Fibroblast of lung (primary cell): ENCODE data around the gene TTC9C. TPM values are rescaled to one million over a fixed set of nuclear protein-coding genes. Genes with fewer than 3 reads are reported as not detected.
A peak's percentile ranks its signal among the peaks of the same experiment; 100 is the strongest.

Source experiments
- DNase-seq, 2 donors: peaks; one replicate each; pipeline versions ENCODE4 v3.0.0 to v3.0.0-alpha.2; 2010; ENCODE audit warnings: low read depth in 2 of 2
- H2AFZ ChIP-seq: 2 replicates; pipeline ENCODE4 v1.5.1; 2012; ENCODE audit warnings: low read length, control low read depth, inconsistent platforms
- H3K27ac ChIP-seq: 2 replicates; pipeline ENCODE4 v1.5.1; 2011; ENCODE audit warnings: low read length, control low read depth; ENCODE audit not compliant: insufficient read depth
- H3K27me3 ChIP-seq: 2 replicates; pipeline ENCODE4 v1.5.1; 2011; ENCODE audit warnings: mild to moderate bottlenecking, low read length; ENCODE audit not compliant: control insufficient read depth, insufficient read depth
- H3K36me3 ChIP-seq: 2 replicates; pipeline ENCODE4 v1.5.1; 2011; ENCODE audit warnings: low read length; ENCODE audit not compliant: control insufficient read depth, insufficient read depth
- H3K4me1 ChIP-seq: 2 replicates; pipeline ENCODE4 v1.5.1; 2011; ENCODE audit warnings: low read length; ENCODE audit not compliant: control insufficient read depth, insufficient read depth; ENCODE audit errors: extremely low read depth
- H3K4me2 ChIP-seq: 2 replicates; pipeline ENCODE4 v1.5.1; 2011; ENCODE audit warnings: low read length, control low read depth; ENCODE audit not compliant: insufficient read depth; ENCODE audit errors: extremely low read depth
- H3K4me3 ChIP-seq, 4 experiments: fragments of 200-600 bp in 1 of 4; sonication (generic) in 1 of 4; replicated peaks in 1 of 4; 2 replicates each; pipeline ENCODE4 v1.5.1; 2011 to 2016; ENCODE audit warnings: low read length in 4 of 4, low read depth in 3 of 4, mild to moderate bottlenecking in 3 of 4, control low read depth in 2 of 4, inconsistent platforms in 1 of 4, mixed read lengths in 1 of 4; ENCODE audit not compliant: insufficient read depth in 1 of 4; ENCODE audit errors: control extremely low read depth in 1 of 4
- H3K79me2 ChIP-seq: 2 replicates; pipeline ENCODE4 v1.5.1; 2012; ENCODE audit warnings: mild to moderate bottlenecking, low read length, inconsistent platforms; ENCODE audit not compliant: control insufficient read depth, insufficient read depth
- H3K9ac ChIP-seq: 2 replicates; pipeline ENCODE4 v1.5.1; 2011; ENCODE audit warnings: mild to moderate bottlenecking, low read length, control low read depth; ENCODE audit not compliant: insufficient read depth
- H3K9me3 ChIP-seq: 2 replicates; pipeline ENCODE4 v1.5.1; 2012; ENCODE audit warnings: low read depth, low read length; ENCODE audit not compliant: control insufficient read depth, insufficient read depth
- H4K20me1 ChIP-seq: 2 replicates; pipeline ENCODE4 v1.5.1; 2011; ENCODE audit warnings: low read length; ENCODE audit not compliant: control insufficient read depth, insufficient read depth; ENCODE audit errors: extremely low read depth
- EZH2 ChIP-seq: IDR thresholded peaks from 2 replicates; pipeline ENCODE4 v1.5.1; 2012; ENCODE audit warnings: low read length, control low read depth, mild to moderate bottlenecking; ENCODE audit errors: missing control alignments
- polyA plus RNA-seq, 2 donors: library from polyadenylated mRNA; depleted of rRNA in 1 of 2; stranded (reverse) in 1 of 2; unstranded in 1 of 2; fragments of >200 nt; gene quantifications; 2 replicates each; pipeline ENCODE4 v1.2.1, GENCODE V29; 2011 to 2012; ENCODE audit warnings: missing spikeins in 1 of 2
- total RNA-seq: library from RNA; depleted of rRNA; stranded (reverse); fragments of >200 nt; gene quantifications from 2 replicates; pipeline ENCODE4 v1.2.1, GENCODE V29; 2014
- TF ChIP-seq, protein P1 (sequence below), 2 donors: IDR thresholded peaks in 1 of 2; conservative IDR thresholded peaks in 1 of 2; 1 replicate in 1 of 2; 2 replicates in 1 of 2; pipeline ENCODE4 v1.5.1; 2011 to 2012; ENCODE audit warnings: low read length in 2 of 2, control low read depth in 1 of 2, inconsistent platforms in 1 of 2, low read depth in 1 of 2, mild to moderate bottlenecking in 1 of 2

Gene TTC9C
- total and polyA plus RNA-seq, 2 donors (not counting 1 experiment from before 2014, with no cell fraction given), result 26.1 to 44.4 TPM

DNA sequence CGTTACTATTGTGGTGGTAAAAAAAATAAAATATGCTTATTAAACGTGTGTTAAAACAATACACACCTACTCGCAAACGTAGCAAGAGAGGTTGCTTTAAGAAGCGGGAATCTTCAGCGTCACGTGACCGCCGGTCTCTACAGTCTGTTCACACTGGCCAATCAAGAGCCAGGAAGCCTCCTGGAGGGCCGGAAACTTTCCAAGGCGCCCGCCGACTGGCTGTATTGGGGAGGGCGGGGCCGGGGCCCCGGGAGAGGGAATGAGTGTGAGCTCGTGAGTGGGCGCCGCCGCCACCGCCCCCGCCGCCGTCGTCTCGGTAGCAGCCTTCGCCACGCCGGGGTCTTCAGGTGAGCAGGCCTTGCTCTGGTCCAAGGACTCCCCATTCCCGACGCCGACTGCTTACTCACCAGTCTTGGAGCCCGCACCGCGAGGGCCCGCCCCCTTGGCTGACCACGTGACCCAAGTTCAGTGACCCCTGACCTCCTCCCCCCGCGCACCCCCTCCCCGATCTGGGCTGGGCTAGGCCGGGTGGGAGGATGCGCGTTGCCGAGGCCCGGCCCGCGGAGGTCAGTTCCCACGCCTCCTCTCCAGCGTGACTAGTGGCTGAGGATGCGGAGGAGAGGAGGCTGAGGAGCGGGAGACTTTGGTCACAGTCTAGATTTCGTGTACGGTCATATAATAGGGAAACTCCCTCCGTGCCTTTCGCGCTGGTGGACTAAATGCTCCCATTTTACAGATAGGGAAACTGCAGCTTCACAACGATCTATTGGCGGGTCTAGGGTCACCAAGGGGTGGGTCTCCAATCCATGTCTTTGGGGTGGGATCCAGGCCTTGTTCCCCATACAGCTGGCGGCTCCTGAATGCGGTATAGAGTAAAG, 43.1 kb downstream of the TTC9C start, which contains the start of gene TAF6L:
TAF6L (plus strand) TSS at position 253 of the 878 bp plus-strand sequence. CDS start 4,388 bp downstream, outside the sequence.
- Histone ChIP-seq H3K79me2 (peaks cover 12% of the 10 kb centered on the region), H3K9me3 (no peaks in the 10 kb centered on the region), H3K4me1 (peaks cover 6% of the 10 kb centered on the region), H4K20me1 (no peaks in the 10 kb centered on the region), H3K4me3 (peak within 1 kb of the TSS; percentile 25 to 78 (median 56)), H3K4me2 (peak within 1 kb of the TSS; percentile 97), H3K36me3 (peaks cover 4% of the 10 kb centered on the region), H2AFZ (peak within 1 kb of the TSS; percentile 96), H3K9ac (peak within 1 kb of the TSS; percentile 87), H3K27me3 (no peaks in the 10 kb centered on the region), H3K27ac (peak within 1 kb of the TSS; percentile 91)
- DNase-seq, result peak; percentile 95 to 97
- TF ChIP-seq, protein P1, sequence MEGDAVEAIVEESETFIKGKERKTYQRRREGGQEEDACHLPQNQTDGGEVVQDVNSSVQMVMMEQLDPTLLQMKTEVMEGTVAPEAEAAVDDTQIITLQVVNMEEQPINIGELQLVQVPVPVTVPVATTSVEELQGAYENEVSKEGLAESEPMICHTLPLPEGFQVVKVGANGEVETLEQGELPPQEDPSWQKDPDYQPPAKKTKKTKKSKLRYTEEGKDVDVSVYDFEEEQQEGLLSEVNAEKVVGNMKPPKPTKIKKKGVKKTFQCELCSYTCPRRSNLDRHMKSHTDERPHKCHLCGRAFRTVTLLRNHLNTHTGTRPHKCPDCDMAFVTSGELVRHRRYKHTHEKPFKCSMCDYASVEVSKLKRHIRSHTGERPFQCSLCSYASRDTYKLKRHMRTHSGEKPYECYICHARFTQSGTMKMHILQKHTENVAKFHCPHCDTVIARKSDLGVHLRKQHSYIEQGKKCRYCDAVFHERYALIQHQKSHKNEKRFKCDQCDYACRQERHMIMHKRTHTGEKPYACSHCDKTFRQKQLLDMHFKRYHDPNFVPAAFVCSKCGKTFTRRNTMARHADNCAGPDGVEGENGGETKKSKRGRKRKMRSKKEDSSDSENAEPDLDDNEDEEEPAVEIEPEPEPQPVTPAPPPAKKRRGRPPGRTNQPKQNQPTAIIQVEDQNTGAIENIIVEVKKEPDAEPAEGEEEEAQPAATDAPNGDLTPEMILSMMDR (conservative IDR thresholded peaks at IDR 0.05 in 1 of 2, IDR thresholded peaks at IDR 0.05 in 1 of 2; ENCODE audit: low read depth in 1 of 2, low read length in 2 of 2), result no peak
- TF ChIP-seq EZH2, result no peak

DNA sequence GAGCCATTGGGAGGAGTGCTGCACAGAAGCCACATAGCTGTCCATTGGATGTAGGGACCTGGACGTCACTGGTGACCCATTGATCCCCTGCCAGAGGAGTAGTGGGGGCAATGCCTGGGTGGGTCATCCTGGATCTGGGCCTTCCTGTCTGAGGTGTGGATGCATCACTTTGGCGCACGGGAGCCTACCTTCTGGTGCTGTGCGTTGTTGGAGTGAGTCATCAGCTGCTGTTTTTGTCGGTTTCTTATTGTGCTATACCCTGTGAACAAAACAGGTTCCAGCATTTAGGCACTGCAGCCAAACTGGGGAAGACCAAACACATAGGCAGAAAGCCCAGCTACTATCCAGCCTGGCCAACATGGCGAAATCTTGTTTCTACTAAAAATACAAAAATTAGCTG, 46.1 kb downstream of the TTC9C start:
- no peak overlapping the region for H3K9ac ChIP-seq
- TF ChIP-seq EZH2, result no peak
- TF ChIP-seq, protein P1 (conservative IDR thresholded peaks at IDR 0.05 in 1 of 2, IDR thresholded peaks at IDR 0.05 in 1 of 2; ENCODE audit: low read depth in 1 of 2, low read length in 2 of 2), result no peak
- H3K36me3 ChIP-seq, result peaks cover 10% of the 10 kb centered on the region
- no peaks in the 10 kb centered on the region for H3K9me3 ChIP-seq
- H2AFZ ChIP-seq, result no peak overlapping the region
- no peak overlapping the region for H3K4me3 ChIP-seq
- no peak overlapping the region for H3K27ac ChIP-seq
- DNase-seq, result no peak
- H3K4me2 ChIP-seq, result no peak overlapping the region
- peaks cover 12% of the 10 kb centered on the region for H3K79me2 ChIP-seq
- H3K4me1 ChIP-seq, result peaks cover 6% of the 10 kb centered on the region
- no peaks in the 10 kb centered on the region for H4K20me1 ChIP-seq
- H3K27me3 ChIP-seq, result no peaks in the 10 kb centered on the region

DNA sequence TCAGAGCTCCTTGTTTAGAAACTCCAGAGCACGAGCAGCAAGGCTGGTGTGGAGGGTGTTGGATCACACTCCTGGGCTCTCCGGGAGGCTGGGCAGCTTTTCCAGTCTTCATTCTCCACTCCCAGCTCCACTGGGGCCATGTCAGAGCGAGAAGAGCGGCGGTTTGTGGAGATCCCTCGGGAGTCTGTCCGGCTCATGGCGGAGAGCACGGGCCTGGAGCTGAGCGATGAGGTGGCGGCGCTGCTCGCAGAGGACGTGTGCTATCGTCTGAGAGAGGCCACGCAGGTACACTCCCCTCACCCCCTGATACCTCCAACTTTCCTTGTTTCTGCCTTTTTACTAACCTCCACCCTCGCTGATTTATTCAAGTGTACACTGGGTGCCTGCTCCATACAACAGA, 47.4 kb downstream of the TTC9C start:
- Histone ChIP-seq H3K36me3 (peaks cover 10% of the 10 kb centered on the region), H3K9ac (no peak overlapping the region), H3K4me3 (no peak overlapping the region), H3K79me2 (peaks cover 12% of the 10 kb centered on the region), H3K4me1 (peaks cover 3% of the 10 kb centered on the region), H4K20me1 (no peaks in the 10 kb centered on the region), H3K9me3 (no peaks in the 10 kb centered on the region), H2AFZ (no peak overlapping the region), H3K27ac (no peak overlapping the region), H3K27me3 (no peaks in the 10 kb centered on the region), H3K4me2 (no peak overlapping the region)
- TF ChIP-seq, protein P1 (conservative IDR thresholded peaks at IDR 0.05 in 1 of 2, IDR thresholded peaks at IDR 0.05 in 1 of 2; ENCODE audit: low read depth in 1 of 2, low read length in 2 of 2), result no peak
- no peak for TF ChIP-seq EZH2
- no peak for DNase-seq
